Loucy (cell line): ENCODE results near the gene ZNF236.

Experiments
- H2AFZ ChIP-seq: fragments of 200-600 bp; sonication (generic); 2 replicates; pipeline ENCODE4 v1.6.0; 2016; ENCODE audit warnings: antibody characterized with exemption, mild to moderate bottlenecking, low read length, moderate library complexity
- H3F3A ChIP-seq: fragments of 200-600 bp; 2 replicates; pipeline ENCODE4 v1.6.0; 2016; ENCODE audit warnings: antibody characterized with exemption, low read depth, mild to moderate bottlenecking
- H3K27me3 ChIP-seq: fragments of 200-600 bp; sonication (generic); 2 replicates; pipeline ENCODE4 v1.6.1; 2014; ENCODE audit warnings: low read length, mild to moderate bottlenecking; ENCODE audit not compliant: insufficient read depth, poor library complexity, severe bottlenecking
- H3K36me3 ChIP-seq: fragments of 200-600 bp; sonication (generic); 2 replicates; pipeline ENCODE4 v1.6.1; 2016; ENCODE audit warnings: low read length; ENCODE audit not compliant: insufficient read depth
- H3K4me1 ChIP-seq: fragments of 200-600 bp; sonication (generic); 2 replicates; pipeline ENCODE4 v1.5.1; 2014; ENCODE audit warnings: low read length, mild to moderate bottlenecking; ENCODE audit not compliant: insufficient read depth, poor library complexity, severe bottlenecking
- H3K4me2 ChIP-seq: fragments of 200-600 bp; sonication (generic); 2 replicates; pipeline ENCODE4 v1.6.0; 2014; ENCODE audit warnings: antibody characterized with exemption, low read length, low read depth, mild to moderate bottlenecking; ENCODE audit not compliant: poor library complexity, severe bottlenecking
- H3K4me3 ChIP-seq: fragments of 200-600 bp; sonication (generic); 2 replicates; pipeline ENCODE4 v1.5.1; 2014; ENCODE audit warnings: low read length, mild to moderate bottlenecking, mixed read lengths; ENCODE audit not compliant: poor library complexity, severe bottlenecking
- H3K79me2 ChIP-seq: fragments of 200-600 bp; sonication (generic); 2 replicates; pipeline ENCODE4 v1.6.1; 2014; ENCODE audit warnings: low read length; ENCODE audit not compliant: insufficient read depth
- H3K9ac ChIP-seq: fragments of 200-600 bp; sonication (generic); 2 replicates; pipeline ENCODE4 v1.6.0; 2014; ENCODE audit warnings: mild to moderate bottlenecking, low read depth, low read length, moderate library complexity; ENCODE audit not compliant: poor library complexity, severe bottlenecking
- H3K9me2 ChIP-seq: fragments of 200-600 bp; sonication (generic); replicated peaks from 2 replicates; pipeline ENCODE4 v1.6.1; 2016; ENCODE audit warnings: low read depth, low read length, mixed read lengths
- H3K9me3 ChIP-seq: fragments of 200-600 bp; sonication (generic); 2 replicates; pipeline ENCODE4 v1.6.1; 2014; ENCODE audit warnings: mild to moderate bottlenecking, antibody characterized with exemption, low read length, low read depth; ENCODE audit not compliant: insufficient read depth
- H4K20me1 ChIP-seq: fragments of 200-600 bp; sonication (generic); 2 replicates; pipeline ENCODE4 v1.6.0; 2014; ENCODE audit warnings: antibody characterized with exemption, low read length, mild to moderate bottlenecking; ENCODE audit not compliant: insufficient read depth, poor library complexity, severe bottlenecking
- EZH2phosphoT487 ChIP-seq: fragments of 200-600 bp; IDR thresholded peaks from 2 replicates; pipeline ENCODE4 v1.6.1; 2018; ENCODE audit warnings: antibody characterized with exemption, mild to moderate bottlenecking, moderate library complexity, borderline replicate concordance
- TF ChIP-seq, protein P1 (sequence below): fragments of 200-600 bp; sonication (generic); conservative IDR thresholded peaks from 2 replicates; pipeline ENCODE4 v1.5.1; 2014; ENCODE audit warnings: mild to moderate bottlenecking, antibody characterized with exemption, low read length

ZNF236 gene

GRCh38 chr18:76959605-76960004 is 137.2 kb downstream of the ZNF236 start:
- Histone ChIP-seq H3K9ac (no peak overlapping the region), H2AFZ (no peak overlapping the region), H3K79me2 (no peaks in the 10 kb centered on the region), H3K36me3 (peaks cover 24% of the 10 kb centered on the region; the same call in 1 of the 2 replicates), H3K9me3 (no peaks in the 10 kb centered on the region), H3K27me3 (no peaks in the 10 kb centered on the region), H3F3A (no peaks in the 10 kb centered on the region), H3K4me3 (no peak overlapping the region), H3K4me2 (no peak overlapping the region), H3K9me2 (no peaks in the 10 kb centered on the region), H4K20me1 (no peaks in the 10 kb centered on the region), H3K4me1 (no peaks in the 10 kb centered on the region)
- TF ChIP-seq, protein P1, sequence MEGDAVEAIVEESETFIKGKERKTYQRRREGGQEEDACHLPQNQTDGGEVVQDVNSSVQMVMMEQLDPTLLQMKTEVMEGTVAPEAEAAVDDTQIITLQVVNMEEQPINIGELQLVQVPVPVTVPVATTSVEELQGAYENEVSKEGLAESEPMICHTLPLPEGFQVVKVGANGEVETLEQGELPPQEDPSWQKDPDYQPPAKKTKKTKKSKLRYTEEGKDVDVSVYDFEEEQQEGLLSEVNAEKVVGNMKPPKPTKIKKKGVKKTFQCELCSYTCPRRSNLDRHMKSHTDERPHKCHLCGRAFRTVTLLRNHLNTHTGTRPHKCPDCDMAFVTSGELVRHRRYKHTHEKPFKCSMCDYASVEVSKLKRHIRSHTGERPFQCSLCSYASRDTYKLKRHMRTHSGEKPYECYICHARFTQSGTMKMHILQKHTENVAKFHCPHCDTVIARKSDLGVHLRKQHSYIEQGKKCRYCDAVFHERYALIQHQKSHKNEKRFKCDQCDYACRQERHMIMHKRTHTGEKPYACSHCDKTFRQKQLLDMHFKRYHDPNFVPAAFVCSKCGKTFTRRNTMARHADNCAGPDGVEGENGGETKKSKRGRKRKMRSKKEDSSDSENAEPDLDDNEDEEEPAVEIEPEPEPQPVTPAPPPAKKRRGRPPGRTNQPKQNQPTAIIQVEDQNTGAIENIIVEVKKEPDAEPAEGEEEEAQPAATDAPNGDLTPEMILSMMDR = no peak
- no peak for TF ChIP-seq EZH2phosphoT487

DNA sequence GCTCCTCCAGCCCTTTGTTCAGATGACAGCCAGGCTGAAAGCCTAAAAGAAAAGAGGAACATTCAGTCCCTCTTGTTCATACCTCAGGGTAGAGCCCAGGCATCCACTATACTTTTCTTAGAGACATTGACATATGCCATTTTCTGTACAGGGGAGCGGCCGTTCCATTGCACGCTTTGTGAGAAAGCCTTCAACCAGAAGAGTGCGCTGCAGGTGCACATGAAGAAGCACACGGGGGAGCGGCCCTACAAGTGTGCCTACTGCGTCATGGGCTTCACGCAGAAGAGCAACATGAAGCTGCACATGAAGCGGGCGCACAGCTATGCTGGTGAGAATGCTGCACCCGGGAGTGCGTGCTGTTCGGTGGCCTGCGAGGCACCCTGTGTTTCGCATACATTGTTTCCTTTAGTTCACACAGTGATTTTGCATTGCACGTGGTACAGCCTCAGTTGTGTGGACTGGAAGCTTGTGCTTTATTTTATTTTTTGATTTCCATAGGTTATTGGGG is 138.2 kb downstream of the ZNF236 start:
- Histone ChIP-seq H3K4me1 (no peaks in the 10 kb centered on the region), H3K9me3 (no peaks in the 10 kb centered on the region), H3K4me2 (no peak overlapping the region), H3K4me3 (no peak overlapping the region), H3K9me2 (no peaks in the 10 kb centered on the region), H3K9ac (no peak overlapping the region), H3F3A (no peaks in the 10 kb centered on the region), H2AFZ (no peak overlapping the region), H4K20me1 (no peaks in the 10 kb centered on the region), H3K36me3 (peaks cover 24% of the 10 kb centered on the region; the same call in 1 of the 2 replicates), H3K79me2 (no peaks in the 10 kb centered on the region), H3K27me3 (no peaks in the 10 kb centered on the region)
- TF ChIP-seq, protein P1 = peak; percentile 38
- no peak for TF ChIP-seq EZH2phosphoT487

DNA sequence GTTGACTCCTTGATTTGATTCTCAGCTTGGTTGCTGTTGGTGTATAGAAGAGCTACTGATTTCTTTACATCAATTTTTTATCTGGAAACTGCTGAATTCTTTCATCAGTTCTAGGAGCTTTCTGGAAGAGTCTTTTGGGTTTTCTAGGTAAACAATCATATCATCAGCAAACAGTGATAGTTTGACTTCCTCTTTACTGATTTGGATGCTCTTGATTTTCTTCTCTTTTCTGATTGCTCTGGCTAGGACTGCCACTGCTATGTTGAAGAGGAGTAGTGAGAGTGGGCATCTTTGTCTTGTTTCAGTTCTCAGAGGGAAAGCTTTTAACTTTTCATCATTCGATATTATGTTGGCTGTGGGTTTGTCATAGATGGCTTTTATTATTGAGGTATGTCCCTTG is 140.5 kb downstream of the ZNF236 start:
- Histone ChIP-seq H3K4me2 (no peak overlapping the region), H3F3A (no peaks in the 10 kb centered on the region), H3K36me3 (peaks cover 15% of the 10 kb centered on the region; the same call in 1 of the 2 replicates), H3K9me2 (no peaks in the 10 kb centered on the region), H3K4me3 (no peak overlapping the region), H3K9me3 (no peaks in the 10 kb centered on the region), H4K20me1 (no peaks in the 10 kb centered on the region), H2AFZ (no peak overlapping the region), H3K27me3 (no peaks in the 10 kb centered on the region), H3K4me1 (no peaks in the 10 kb centered on the region), H3K79me2 (no peaks in the 10 kb centered on the region; the same call in 1 of the 2 replicates), H3K9ac (no peak overlapping the region)
- no peak for TF ChIP-seq EZH2phosphoT487
- TF ChIP-seq, protein P1 = no peak
